Activated B cell treated with CpG ODN at 0.5 μM for 24 hours (primary cell): ENCODE results near the gene GTF2H3. TPM values are rescaled to one million over a fixed set of nuclear protein-coding genes. Genes with fewer than 3 reads are reported as not detected.

ENCODE experiments used
- ATAC-seq: fragments of 200-7000 bp; cut with Tn5 transposase; one replicate; pipeline ENCODE4 v1.10.0; 2021; ENCODE audit warnings: low read depth, mild to moderate bottlenecking, moderate library complexity
- CTCF ChIA-PET: fragments of 350-600 bp; sonication (Branson Sonifier 250); formaldehyde crosslinking; loops from one replicate; lab custom pipeline; 2021; ENCODE audit warnings: antibody characterized with exemption; lab: Charles Lee
- POLR2A ChIA-PET: fragments of 350-600 bp; sonication (Branson Sonifier 250); formaldehyde crosslinking; loops from one replicate; lab custom pipeline; 2021; ENCODE audit warnings: antibody characterized with exemption; lab: Charles Lee
- DNase-seq: peaks from one replicate; pipeline ENCODE4 v3.0.0; 2022
- H3K27ac Mint-ChIP-seq: one replicate; pipeline ENCODE4 v1.8.0; 2020; ENCODE audit warnings: mixed read lengths
- H3K27me3 Mint-ChIP-seq: one replicate; pipeline ENCODE4 v1.8.0; 2021; ENCODE audit warnings: mixed read lengths
- H3K36me3 Mint-ChIP-seq: one replicate; pipeline ENCODE4 v1.8.0; 2021; ENCODE audit warnings: low read depth, mixed read lengths
- H3K4me1 Mint-ChIP-seq: one replicate; pipeline ENCODE4 v1.8.0; 2021; ENCODE audit warnings: mixed read lengths
- H3K4me3 Mint-ChIP-seq: one replicate; pipeline ENCODE4 v1.8.0; 2020; ENCODE audit warnings: mild to moderate bottlenecking, mixed read lengths
- H3K9me3 Mint-ChIP-seq: one replicate; pipeline ENCODE4 v1.8.0; 2020; ENCODE audit warnings: mixed read lengths
- intact Hi-C: fragments of 100-400 bp; cut with micrococcal nuclease; formaldehyde crosslinking; loops from one replicate; pipeline ENCODE4 v1.15.1; 2024
- total RNA-seq: library from RNA; stranded (reverse); gene quantifications from 2 replicates; pipeline ENCODE4 v1.2.3, GENCODE V29; 2022
- TF ChIP-seq, protein P1 (sequence below): fragments of 200-600 bp; IDR thresholded peaks from one replicate; pipeline ENCODE4 v1.8.0; 2022; ENCODE audit warnings: antibody characterized with exemption, mild to moderate bottlenecking

GTF2H3 gene
- total RNA-seq, 1 donor from 2014 or later = 33.8 TPM

- intact Hi-C loops = no loop called here
- Mint-ChIP-seq H3K27ac (no peak overlapping the region), H3K4me3 (no peak overlapping the region), H3K36me3 (peaks cover 27% of the 10 kb centered on the region), H3K4me1 (peaks cover 7% of the 10 kb centered on the region), H3K27me3 (no peaks in the 10 kb centered on the region), H3K9me3 (no peaks in the 10 kb centered on the region)
- ChIA-PET POLR2A (no interaction called here), CTCF (no interaction called here)
- ATAC-seq (no peak), DNase-seq (no peak)
- TF ChIP-seq, protein P1, sequence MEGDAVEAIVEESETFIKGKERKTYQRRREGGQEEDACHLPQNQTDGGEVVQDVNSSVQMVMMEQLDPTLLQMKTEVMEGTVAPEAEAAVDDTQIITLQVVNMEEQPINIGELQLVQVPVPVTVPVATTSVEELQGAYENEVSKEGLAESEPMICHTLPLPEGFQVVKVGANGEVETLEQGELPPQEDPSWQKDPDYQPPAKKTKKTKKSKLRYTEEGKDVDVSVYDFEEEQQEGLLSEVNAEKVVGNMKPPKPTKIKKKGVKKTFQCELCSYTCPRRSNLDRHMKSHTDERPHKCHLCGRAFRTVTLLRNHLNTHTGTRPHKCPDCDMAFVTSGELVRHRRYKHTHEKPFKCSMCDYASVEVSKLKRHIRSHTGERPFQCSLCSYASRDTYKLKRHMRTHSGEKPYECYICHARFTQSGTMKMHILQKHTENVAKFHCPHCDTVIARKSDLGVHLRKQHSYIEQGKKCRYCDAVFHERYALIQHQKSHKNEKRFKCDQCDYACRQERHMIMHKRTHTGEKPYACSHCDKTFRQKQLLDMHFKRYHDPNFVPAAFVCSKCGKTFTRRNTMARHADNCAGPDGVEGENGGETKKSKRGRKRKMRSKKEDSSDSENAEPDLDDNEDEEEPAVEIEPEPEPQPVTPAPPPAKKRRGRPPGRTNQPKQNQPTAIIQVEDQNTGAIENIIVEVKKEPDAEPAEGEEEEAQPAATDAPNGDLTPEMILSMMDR = no peak
These were observed 50.3 kb downstream of the GTF2H3 start for GRCh38 chr12:123683964-123684363.

- H3K9me3 Mint-ChIP-seq = no peaks in the 10 kb centered on the region
- DNase-seq (no peak), ATAC-seq (no peak)
- peaks cover 2% of the 10 kb centered on the region for H3K4me1 Mint-ChIP-seq
- ChIA-PET POLR2A (no interaction called here), CTCF (no interaction called here)
- H3K4me3 Mint-ChIP-seq = no peak overlapping the region
- H3K27ac Mint-ChIP-seq = no peak overlapping the region
- peaks cover 30% of the 10 kb centered on the region for H3K36me3 Mint-ChIP-seq
- no peaks in the 10 kb centered on the region for H3K27me3 Mint-ChIP-seq
- TF ChIP-seq, protein P1 = no peak
- intact Hi-C loops = no loop called here
These were observed 53.1 kb downstream of the GTF2H3 start for GRCh38 chr12:123686636-123687190.

- Mint-ChIP-seq H3K9me3 (no peaks in the 10 kb centered on the region), H3K27me3 (no peaks in the 10 kb centered on the region), H3K36me3 (peaks cover 32% of the 10 kb centered on the region), H3K4me1 (no peaks in the 10 kb centered on the region), H3K4me3 (no peak overlapping the region), H3K27ac (no peak overlapping the region)
- ATAC-seq = no peak
- ChIA-PET POLR2A (no interaction called here), CTCF (no interaction called here)
- intact Hi-C loops = no loop called here
- TF ChIP-seq, protein P1 = no peak
- no peak for DNase-seq
These were observed 56.7 kb downstream of the GTF2H3 start for GRCh38 chr12:123690191-123690840.

GRCh38 chr12:123696207-123696606 is 62.6 kb downstream of the GTF2H3 start:
- intact Hi-C loops = no loop called here
- Mint-ChIP-seq H3K4me3 (no peak overlapping the region), H3K27me3 (no peaks in the 10 kb centered on the region), H3K4me1 (no peaks in the 10 kb centered on the region), H3K9me3 (no peaks in the 10 kb centered on the region), H3K36me3 (peaks cover 46% of the 10 kb centered on the region), H3K27ac (no peak overlapping the region)
- ATAC-seq (no peak), DNase-seq (no peak)
- TF ChIP-seq, protein P1 = no peak
- ChIA-PET POLR2A (no interaction called here), CTCF (no interaction called here)

GRCh38 chr12:123696646-123697045 is 63.0 kb downstream of the GTF2H3 start:
- ChIA-PET CTCF (no interaction called here), POLR2A (no interaction called here)
- ATAC-seq = no peak
- Mint-ChIP-seq H3K4me1 (no peaks in the 10 kb centered on the region), H3K9me3 (no peaks in the 10 kb centered on the region), H3K27me3 (no peaks in the 10 kb centered on the region), H3K27ac (no peak overlapping the region), H3K36me3 (peaks cover 43% of the 10 kb centered on the region), H3K4me3 (no peak overlapping the region)
- no peak for DNase-seq
- TF ChIP-seq, protein P1 = no peak
- intact Hi-C loops = no loop called here
